Erythroblast (primary cell): ENCODE data around the gene UBR2.

Experiments used
- GATA1 ChIP-seq: IDR thresholded peaks from 2 replicates; pipeline ENCODE4 v1.6.1; 2011; ENCODE audit warnings: low read depth, mild to moderate bottlenecking, control low read depth, low read length, moderate library complexity
- POLR2A ChIP-seq: IDR thresholded peaks from 2 replicates; pipeline ENCODE4 v1.6.1; 2011; ENCODE audit warnings: mild to moderate bottlenecking, low read length

GRCh38 chr6:42696526-42697267 lies 132.9 kb downstream of the UBR2 start:
- TF ChIP-seq POLR2A (no peak), GATA1 (no peak)
